Activated effector memory CD4-positive, alpha-beta T cell treated with Interleukin-2 at 50 U/mL for 16 hours (primary cell): Measurements from ENCODE around the gene PARP8.
"Not testable (repeated sequence)": the region's sequence is repeated elsewhere in the genome, so short reads cannot be mapped to it uniquely, and the experiment has no call there.

Experiments used
- DNase-seq: peaks from one replicate; pipeline ENCODE4 v3.0.0-alpha.2; 2020

Gene PARP8

GRCh38 chr5:50691399-50692016, 25.1 kb downstream of the PARP8 start:
- DNase-seq: no peak

GRCh38 chr5:50694027-50694590, 27.7 kb downstream of the PARP8 start:
- no peak for DNase-seq

GRCh38 chr5:50694626-50695025, 28.2 kb downstream of the PARP8 start:
- not testable (repeated sequence) for DNase-seq

GRCh38 chr5:50697739-50698138, 31.3 kb downstream of the PARP8 start:
- DNase-seq: no peak

GRCh38 chr5:50699737-50700136, 33.3 kb downstream of the PARP8 start:
- no peak for DNase-seq

- DNase-seq: no peak
Observed at GRCh38 chr5:50700706-50701105, 34.3 kb downstream of the PARP8 start.

GRCh38 chr5:50702615-50703366, 36.4 kb downstream of the PARP8 start:
- DNase-seq: no peak

GRCh38 chr5:50703367-50703666, 36.9 kb downstream of the PARP8 start:
- DNase-seq: no peak

- no peak for DNase-seq
Observed at GRCh38 chr5:50704730-50705129, 38.3 kb downstream of the PARP8 start.

- DNase-seq: no peak
Observed at GRCh38 chr5:50709471-50709870, 43.0 kb downstream of the PARP8 start.

GRCh38 chr5:50710838-50711237, 44.4 kb downstream of the PARP8 start:
- no peak for DNase-seq

- peak; percentile 40 for DNase-seq
Observed at GRCh38 chr5:50711280-50711679, 44.8 kb downstream of the PARP8 start.

GRCh38 chr5:50712479-50712878, 46.0 kb downstream of the PARP8 start:
- no peak for DNase-seq

GRCh38 chr5:50715001-50715400, 48.6 kb downstream of the PARP8 start:
- DNase-seq: no peak

GRCh38 chr5:50716134-50716533, 49.7 kb downstream of the PARP8 start:
- no peak for DNase-seq

- no peak for DNase-seq
Observed at GRCh38 chr5:50717651-50718050, 51.2 kb downstream of the PARP8 start.

- no peak for DNase-seq
Observed at GRCh38 chr5:50720061-50720710, 53.7 kb downstream of the PARP8 start.

GRCh38 chr5:50722223-50722622, 55.8 kb downstream of the PARP8 start:
- no peak for DNase-seq

- no peak for DNase-seq
Observed at GRCh38 chr5:50724262-50724661, 57.8 kb downstream of the PARP8 start.

- no peak for DNase-seq
Observed at GRCh38 chr5:50725800-50726474, 59.5 kb downstream of the PARP8 start.

GRCh38 chr5:50726475-50727148, 60.2 kb downstream of the PARP8 start:
- no peak for DNase-seq

GRCh38 chr5:50727149-50727496, 60.7 kb downstream of the PARP8 start:
- no peak for DNase-seq

GRCh38 chr5:50727845-50728244, 61.4 kb downstream of the PARP8 start:
- DNase-seq: no peak
